ENCODE measurements around the gene THUMPD2. TPM values are rescaled to one million over a fixed set of nuclear protein-coding genes. Genes with fewer than 3 reads are reported as not detected.

The THUMPD2 gene
- total and polyA plus RNA-seq, 2 experiments from 2014 or later, result 5.6 to 5.8 TPM

DNA sequence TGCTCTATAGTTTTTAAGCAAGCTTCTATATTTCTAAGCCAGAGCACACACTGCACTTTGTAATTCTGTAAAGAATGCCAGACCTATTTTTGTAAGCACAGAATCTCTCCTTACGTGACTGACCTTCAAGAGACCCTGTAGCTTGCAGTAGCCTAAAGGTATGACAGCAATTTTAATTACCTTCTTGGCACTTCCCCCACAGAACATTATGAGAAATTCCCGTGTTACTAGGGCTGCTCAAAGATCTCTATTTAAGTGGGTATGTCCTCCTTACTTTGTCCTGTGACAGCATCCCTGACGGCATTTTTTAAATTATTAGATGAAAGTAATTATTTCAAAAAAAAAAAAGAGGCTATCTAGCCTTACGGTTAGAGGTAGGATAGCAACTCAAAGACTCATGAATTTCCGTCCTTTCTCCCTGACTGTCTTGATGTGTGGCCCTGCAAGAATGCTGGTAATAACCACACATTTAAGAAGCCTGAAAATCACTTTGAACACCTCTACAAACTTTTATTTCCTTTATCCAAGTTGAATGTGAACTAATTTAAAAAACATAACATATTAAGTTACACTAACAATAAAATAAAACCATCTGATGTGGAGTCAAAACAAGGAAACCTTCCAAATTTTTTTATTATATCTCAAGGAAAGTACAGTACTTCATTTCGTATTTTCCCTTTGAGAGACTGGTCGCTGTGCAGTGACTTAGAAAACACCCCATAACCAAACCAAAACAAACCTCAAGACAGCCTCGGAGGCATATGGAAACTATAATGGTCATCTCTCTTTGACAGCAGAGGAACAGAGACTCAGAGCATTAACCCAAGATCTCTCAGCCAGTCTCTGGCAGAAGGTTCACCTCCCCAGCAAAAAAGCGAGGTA lies 54.9 kb downstream of the THUMPD2 start:
- DNase-seq, result peak; percentile 14
- Histone ChIP-seq H2AFZ (no peak overlapping the region), H3K9me3 (ENCODE audit: low read depth) (no peaks in the 10 kb centered on the region), H3K27ac (no peak overlapping the region), H3K27me3 (replicated peaks; ENCODE audit: insufficient read depth) (no peaks in the 10 kb centered on the region), H3K4me3 (no peak overlapping the region), H3K36me3 (ENCODE audit: low read depth) (no peaks in the 10 kb centered on the region), H3K9me2 (ENCODE audit: insufficient read depth) (no peaks in the 10 kb centered on the region), H3F3A (ENCODE audit: insufficient read depth) (no peaks in the 10 kb centered on the region), H3K9ac (no peak overlapping the region), H3K4me2 (ENCODE audit: unreplicated experiment) (no peak overlapping the region), H3K79me2 (ENCODE audit: insufficient read depth) (no peaks in the 10 kb centered on the region), H4K20me1 (ENCODE audit: insufficient read depth) (no peaks in the 10 kb centered on the region), H3K4me1 (ENCODE audit: insufficient read depth) (peaks cover 21% of the 10 kb centered on the region)
- in situ Hi-C loops (cut with MboI), result no loop called here
- WGBS, 2 experiments (ENCODE audit: low coverage in 1 of 2, low lambda C conversion rate in 2 of 2, missing lambda C conversion rate in 2 of 2), result 47 to 66% methylated on average over 9 of the region's 9 CpGs
- TF ChIP-seq EZH2 (IDR thresholded peaks at IDR 0.05; ENCODE audit: insufficient read depth, poor library complexity, severe bottlenecking), result no peak
- TF ChIP-seq EZH2phosphoT487 (IDR thresholded peaks at IDR 0.05; ENCODE audit: insufficient read depth, low read depth), result no peak

DNA sequence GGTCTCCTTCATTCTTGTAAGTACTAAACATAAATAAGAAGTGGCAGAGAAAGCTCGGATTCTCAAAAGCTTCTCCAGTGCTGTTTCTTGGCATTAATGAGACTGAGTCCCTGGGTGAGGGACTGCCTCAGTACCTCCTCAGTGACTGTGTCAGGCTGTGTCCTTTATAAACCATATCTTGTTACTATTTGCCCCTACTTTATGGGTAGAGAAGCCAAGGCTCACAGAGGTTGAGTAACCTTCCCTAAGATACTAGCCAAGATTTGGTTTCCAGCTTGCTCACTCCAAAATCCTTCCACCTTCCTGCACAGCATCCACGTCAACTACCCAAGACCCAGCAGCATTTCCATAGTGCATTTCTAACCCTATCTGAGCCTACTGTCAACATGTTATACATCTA lies 55.6 kb downstream of the THUMPD2 start:
- no peak overlapping the region for H3K4me2 ChIP-seq (ENCODE audit: unreplicated experiment)
- no peak for TF ChIP-seq EZH2phosphoT487 (IDR thresholded peaks at IDR 0.05; ENCODE audit: insufficient read depth, low read depth)
- no peak for TF ChIP-seq EZH2 (IDR thresholded peaks at IDR 0.05; ENCODE audit: insufficient read depth, poor library complexity, severe bottlenecking)
- in situ Hi-C loops (cut with MboI), result no loop called here

DNA sequence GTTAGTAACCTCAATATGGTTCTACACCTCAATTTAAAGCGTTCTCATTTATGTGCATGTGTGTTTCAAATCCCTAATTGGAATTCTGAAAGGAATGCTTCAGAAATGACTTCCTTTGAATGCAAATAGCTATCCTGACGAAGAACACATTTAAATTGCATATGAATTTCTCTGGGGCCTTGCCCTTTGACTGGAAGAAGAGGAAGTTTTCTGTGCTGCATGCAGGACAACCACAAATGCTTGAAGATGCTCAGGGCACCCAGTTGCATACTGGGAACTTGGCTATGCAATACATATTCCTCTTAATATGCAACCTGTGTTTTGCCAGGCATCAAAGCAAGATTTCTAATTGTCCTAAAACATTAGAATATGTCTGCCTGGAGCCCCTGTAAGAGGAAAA lies 58.1 kb downstream of the THUMPD2 start:
- no peak overlapping the region for H3K4me2 ChIP-seq (ENCODE audit: unreplicated experiment)
- no peaks in the 10 kb centered on the region for H3F3A ChIP-seq (ENCODE audit: insufficient read depth)
- H4K20me1 ChIP-seq (ENCODE audit: insufficient read depth), result no peaks in the 10 kb centered on the region
- H3K9ac ChIP-seq, result no peak overlapping the region
- TF ChIP-seq EZH2 (IDR thresholded peaks at IDR 0.05; ENCODE audit: insufficient read depth, poor library complexity, severe bottlenecking) (no peak), EZH2phosphoT487 (IDR thresholded peaks at IDR 0.05; ENCODE audit: insufficient read depth, low read depth) (no peak)
- no peaks in the 10 kb centered on the region for H3K36me3 ChIP-seq (ENCODE audit: low read depth)
- H3K9me2 ChIP-seq (ENCODE audit: insufficient read depth), result no peaks in the 10 kb centered on the region
- H3K27me3 ChIP-seq (replicated peaks; ENCODE audit: insufficient read depth), result no peaks in the 10 kb centered on the region
- H3K79me2 ChIP-seq (ENCODE audit: insufficient read depth), result no peaks in the 10 kb centered on the region
- DNase-seq, result no peak
- H3K9me3 ChIP-seq (ENCODE audit: low read depth), result no peaks in the 10 kb centered on the region
- H3K27ac ChIP-seq, result no peak overlapping the region
- no peak overlapping the region for H2AFZ ChIP-seq
- H3K4me1 ChIP-seq (ENCODE audit: insufficient read depth), result peaks cover 21% of the 10 kb centered on the region
- no peak overlapping the region for H3K4me3 ChIP-seq
- 58 to 70% methylated on average over 2 of the region's 2 CpGs for WGBS, 2 experiments (ENCODE audit: low coverage in 1 of 2, low lambda C conversion rate in 2 of 2, missing lambda C conversion rate in 2 of 2)
- in situ Hi-C loops (cut with MboI), result no loop called here

More for the DNA sequence above, 55.6 kb downstream of the THUMPD2 start:
- H4K20me1 ChIP-seq (ENCODE audit: insufficient read depth), result no peaks in the 10 kb centered on the region
- H3F3A ChIP-seq (ENCODE audit: insufficient read depth), result no peaks in the 10 kb centered on the region
- no peak overlapping the region for H3K9ac ChIP-seq
- peaks cover 21% of the 10 kb centered on the region for H3K4me1 ChIP-seq (ENCODE audit: insufficient read depth)
- no peak overlapping the region for H2AFZ ChIP-seq
- no peaks in the 10 kb centered on the region for H3K36me3 ChIP-seq (ENCODE audit: low read depth)
- H3K27ac ChIP-seq, result no peak overlapping the region
- DNase-seq, result no peak
- H3K9me3 ChIP-seq (ENCODE audit: low read depth), result no peaks in the 10 kb centered on the region
- no peaks in the 10 kb centered on the region for H3K9me2 ChIP-seq (ENCODE audit: insufficient read depth)
- WGBS, 2 experiments (ENCODE audit: low coverage in 1 of 2, low lambda C conversion rate in 2 of 2, missing lambda C conversion rate in 2 of 2), result 75 to 85% methylated on average over 2 of the region's 2 CpGs
- H3K4me3 ChIP-seq, result no peak overlapping the region
- H3K79me2 ChIP-seq (ENCODE audit: insufficient read depth), result no peaks in the 10 kb centered on the region
- H3K27me3 ChIP-seq (replicated peaks; ENCODE audit: insufficient read depth), result no peaks in the 10 kb centered on the region

DNA sequence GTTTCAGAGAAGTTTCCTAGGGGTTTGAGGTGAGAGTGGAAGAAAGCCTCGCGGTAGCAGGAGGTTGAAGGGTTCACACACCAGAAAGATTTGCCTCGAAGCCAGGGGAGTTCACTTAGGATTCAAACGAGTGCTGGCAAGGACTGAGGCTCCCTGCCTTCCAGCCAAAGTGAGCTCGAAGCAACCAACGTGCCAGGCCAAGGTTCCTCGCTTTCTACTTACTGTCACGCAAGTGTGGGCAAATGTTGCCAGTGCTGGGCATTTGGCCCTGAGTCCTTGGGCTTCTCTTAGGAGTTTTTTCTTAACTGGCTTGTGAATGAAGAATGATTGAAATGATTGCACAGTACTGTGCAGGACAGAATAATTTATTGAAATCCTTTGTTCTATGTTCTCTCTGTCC lies 59.7 kb downstream of the THUMPD2 start:
- Histone ChIP-seq H3K9ac (no peak overlapping the region), H4K20me1 (ENCODE audit: insufficient read depth) (no peaks in the 10 kb centered on the region), H3K4me1 (ENCODE audit: insufficient read depth) (peaks cover 10% of the 10 kb centered on the region), H3F3A (ENCODE audit: insufficient read depth) (no peaks in the 10 kb centered on the region), H2AFZ (no peak overlapping the region), H3K9me2 (ENCODE audit: insufficient read depth) (no peaks in the 10 kb centered on the region), H3K79me2 (ENCODE audit: insufficient read depth) (no peaks in the 10 kb centered on the region), H3K36me3 (ENCODE audit: low read depth) (no peaks in the 10 kb centered on the region), H3K4me2 (ENCODE audit: unreplicated experiment) (no peak overlapping the region), H3K9me3 (ENCODE audit: low read depth) (no peaks in the 10 kb centered on the region), H3K27ac (no peak overlapping the region), H3K27me3 (replicated peaks; ENCODE audit: insufficient read depth) (no peaks in the 10 kb centered on the region), H3K4me3 (no peak overlapping the region)
- WGBS, 2 experiments (ENCODE audit: low coverage in 1 of 2, low lambda C conversion rate in 2 of 2, missing lambda C conversion rate in 2 of 2), result 49% methylated on average over 8 of the region's 8 CpGs
- in situ Hi-C loops (cut with MboI), result no loop called here
- no peak for DNase-seq
- TF ChIP-seq EZH2phosphoT487 (IDR thresholded peaks at IDR 0.05; ENCODE audit: insufficient read depth, low read depth), result no peak
